Activated CD4-positive, alpha-beta T cell treated with anti-CD3 and anti-CD28 coated beads, Interleukin-2, amount 50 U/mL, for 24 hours (primary cell): ENCODE results near the gene TLL1.

Experiments used
- DNase-seq, 2 donors: peaks; one replicate each; pipeline ENCODE4 v3.0.0-alpha.2; 2020; ENCODE audit warnings: low read depth in 1 of 2, low spot score in 1 of 2

Gene TLL1

GRCh38 chr4:165970703-165971420, 97.8 kb downstream of the TLL1 start:
- no peak for DNase-seq

DNA sequence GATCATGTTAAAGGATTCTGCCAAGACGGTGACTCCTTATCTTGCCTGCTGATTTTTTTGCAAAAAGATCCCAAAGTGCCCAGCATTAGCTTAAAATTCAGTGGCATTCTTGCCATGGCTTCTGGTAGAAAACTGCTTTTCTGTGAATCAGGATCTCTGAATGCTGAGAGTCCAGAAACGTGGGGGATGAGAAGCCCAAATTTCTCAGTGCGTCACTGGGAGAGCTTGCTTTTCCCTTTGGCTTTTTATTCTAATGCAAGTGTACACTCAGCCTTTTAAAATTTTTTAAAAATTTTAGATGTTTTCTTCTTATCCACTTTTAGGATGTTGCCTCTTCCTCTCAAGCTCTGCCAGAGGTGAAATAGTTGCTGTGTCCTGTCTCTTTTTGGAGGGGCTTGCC, 98.4 kb downstream of the TLL1 start:
- no peak for DNase-seq

- no peak for DNase-seq
Measured at GRCh38 chr4:165971933-165972332, 98.9 kb downstream of the TLL1 start.

DNA sequence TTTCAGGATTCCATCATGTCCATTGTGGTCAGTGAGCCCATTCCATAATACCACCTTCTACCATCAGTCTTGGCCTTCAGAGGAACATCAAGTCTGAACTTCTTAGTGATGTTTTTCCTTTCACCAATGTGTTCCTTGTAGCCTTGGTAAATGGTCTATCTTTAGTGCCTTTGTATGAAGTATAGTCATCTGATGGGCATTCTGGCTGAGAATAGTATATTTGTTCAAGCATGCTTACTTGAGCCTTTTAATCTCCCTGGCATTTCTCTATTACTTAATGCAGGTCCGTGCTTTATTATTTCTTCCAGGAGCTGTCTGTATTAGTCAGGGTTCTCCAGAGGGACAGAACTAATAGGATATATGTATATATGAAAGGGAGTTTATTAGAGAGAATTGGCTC, 99.7 kb downstream of the TLL1 start:
- DNase-seq: no peak

- no peak for DNase-seq
Measured at GRCh38 chr4:165982934-165983333, 109.9 kb downstream of the TLL1 start.

GRCh38 chr4:165986956-165987698, 114.1 kb downstream of the TLL1 start:
- no peak for DNase-seq

DNA sequence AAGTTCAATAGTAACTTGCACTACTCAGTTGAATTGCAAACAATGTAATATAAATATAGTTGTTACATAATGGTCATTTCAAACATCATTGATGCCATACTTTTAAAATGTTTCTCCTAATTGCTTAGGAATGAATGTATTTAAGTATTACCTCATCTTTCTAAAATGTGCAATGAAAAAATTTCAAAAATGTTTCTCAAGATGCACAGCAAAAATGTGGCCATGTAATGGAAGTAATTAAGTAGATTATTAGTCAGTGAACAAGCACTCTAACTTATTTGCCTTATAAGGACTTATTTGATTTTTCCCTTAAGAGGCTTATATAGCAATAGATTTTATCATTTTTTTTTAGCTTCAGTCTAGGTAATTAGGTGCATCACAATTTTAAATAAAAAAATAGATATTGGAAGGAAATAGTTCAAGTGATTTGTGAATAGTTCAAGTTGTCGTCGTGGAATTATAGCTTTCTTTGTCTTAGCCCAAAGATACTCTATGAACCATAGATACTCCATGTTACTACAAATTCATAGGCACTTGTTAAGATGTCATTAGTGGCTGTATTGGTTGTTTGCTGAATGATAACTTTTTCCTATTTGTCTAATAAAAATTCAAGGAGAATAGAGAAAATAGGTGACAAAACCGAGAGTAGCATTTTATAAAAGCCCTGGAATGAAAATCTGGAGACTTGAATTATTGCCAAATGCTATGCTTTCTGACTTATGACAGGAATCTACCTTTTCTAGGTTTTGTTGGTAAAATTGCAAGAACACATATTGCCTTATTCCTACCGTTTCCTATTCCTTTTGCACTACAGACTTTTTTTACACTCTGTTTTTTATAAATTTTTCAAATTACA, 118.5 kb downstream of the TLL1 start:
- DNase-seq: no peak

DNA sequence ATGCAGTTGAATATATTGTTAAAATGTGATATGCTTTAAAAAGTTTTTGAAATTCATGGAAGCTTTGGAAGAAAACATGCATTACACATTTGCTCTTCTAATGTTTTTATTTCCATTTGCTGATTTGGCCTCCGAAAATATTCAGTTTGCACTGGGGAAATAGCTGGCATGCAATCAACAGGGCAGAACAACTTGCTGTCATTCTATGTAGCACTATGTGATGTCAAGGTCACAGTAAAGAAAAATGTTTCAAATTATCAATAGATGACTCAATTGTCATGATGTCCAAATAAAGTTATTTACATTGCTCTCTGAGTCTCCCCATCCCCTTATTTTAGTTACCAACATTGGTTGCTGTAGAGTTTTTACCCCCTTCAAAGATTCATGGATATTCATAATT, 119.2 kb downstream of the TLL1 start:
- DNase-seq: no peak

- DNase-seq: no peak
Measured at GRCh38 chr4:165994701-165995100, 121.7 kb downstream of the TLL1 start.

- DNase-seq: no peak
Measured at GRCh38 chr4:166003811-166004210, 130.8 kb downstream of the TLL1 start.

DNA sequence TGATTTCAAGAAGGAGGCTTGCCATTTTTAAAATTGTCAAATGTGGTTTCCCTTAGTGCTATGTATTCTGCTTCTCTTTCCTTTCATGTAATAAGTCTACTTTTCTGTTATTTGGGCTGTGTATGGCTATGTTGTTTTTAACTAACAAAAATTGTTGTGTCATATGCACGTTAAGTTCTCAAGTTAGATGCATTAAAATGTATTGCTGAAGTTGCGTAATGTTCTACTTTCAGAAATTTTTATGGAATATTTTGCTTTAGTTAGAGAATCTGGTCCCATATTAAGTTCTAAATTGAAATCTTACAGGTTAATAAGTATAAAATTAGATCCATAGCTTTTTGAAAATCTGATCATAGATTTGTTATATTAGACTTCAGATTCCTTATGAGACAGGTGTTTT, 133.2 kb downstream of the TLL1 start:
- DNase-seq: no peak

- no peak for DNase-seq
Measured at GRCh38 chr4:166008510-166008909, 135.5 kb downstream of the TLL1 start.

DNA sequence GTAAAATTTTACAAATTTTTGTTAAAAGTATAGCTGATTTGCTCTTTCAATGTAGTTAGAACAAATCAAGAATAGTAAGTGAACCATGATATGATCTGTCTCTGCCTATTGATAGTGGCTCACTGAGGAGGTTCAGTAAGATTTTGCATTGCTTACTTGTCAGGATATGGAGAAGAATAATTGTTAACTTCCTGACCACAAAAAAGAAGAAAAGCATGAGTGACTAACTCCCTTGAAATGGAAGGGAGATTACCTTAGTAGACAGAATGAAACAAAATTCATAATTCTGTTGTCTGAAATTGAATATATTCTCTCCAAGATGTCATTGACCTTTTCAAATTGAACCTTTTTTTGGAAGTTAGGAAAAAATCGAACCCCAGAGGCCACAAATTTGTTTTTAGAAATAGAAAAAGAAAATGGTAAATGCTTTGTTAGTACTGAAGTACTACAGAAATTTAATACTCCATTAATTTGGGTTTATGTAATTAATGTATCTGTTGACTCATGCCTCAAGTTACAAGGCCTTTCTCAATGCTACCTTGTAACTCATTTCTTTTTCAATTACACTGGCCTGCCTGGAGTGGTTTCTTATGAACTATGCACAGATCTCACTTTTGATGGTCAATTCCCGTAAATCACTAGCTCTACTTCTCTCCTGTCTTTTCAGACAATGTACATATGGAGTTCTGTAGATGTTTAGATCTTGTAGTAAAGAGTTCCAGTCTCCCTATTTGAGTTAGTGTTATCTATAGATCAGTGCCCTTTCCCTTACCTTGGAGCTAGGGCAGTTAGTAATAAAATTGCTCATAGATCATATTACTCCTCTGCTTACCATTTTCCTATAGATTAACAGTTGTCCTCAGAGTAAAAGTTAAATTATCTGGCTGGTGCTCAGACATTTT, 139.3 kb downstream of the TLL1 start:
- DNase-seq: no peak

DNA sequence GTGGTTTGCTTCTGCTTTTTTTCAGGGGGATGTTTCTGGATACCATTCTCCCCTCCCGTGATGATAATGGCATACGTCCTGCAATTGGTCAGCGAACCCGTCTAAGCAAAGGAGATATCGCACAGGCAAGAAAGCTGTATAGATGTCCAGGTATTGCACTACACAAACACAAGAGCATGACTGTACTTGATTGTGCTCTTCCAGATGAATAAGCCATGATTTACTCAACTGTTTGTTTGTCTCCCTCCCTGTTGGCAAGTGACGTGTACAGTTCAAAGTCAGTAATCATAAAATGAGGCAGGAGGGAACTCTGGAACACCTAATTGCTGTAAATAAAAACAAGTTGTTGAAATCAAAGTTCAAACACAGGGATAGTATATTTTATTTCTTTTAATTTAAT, 141.4 kb downstream of the TLL1 start:
- no peak for DNase-seq

DNA sequence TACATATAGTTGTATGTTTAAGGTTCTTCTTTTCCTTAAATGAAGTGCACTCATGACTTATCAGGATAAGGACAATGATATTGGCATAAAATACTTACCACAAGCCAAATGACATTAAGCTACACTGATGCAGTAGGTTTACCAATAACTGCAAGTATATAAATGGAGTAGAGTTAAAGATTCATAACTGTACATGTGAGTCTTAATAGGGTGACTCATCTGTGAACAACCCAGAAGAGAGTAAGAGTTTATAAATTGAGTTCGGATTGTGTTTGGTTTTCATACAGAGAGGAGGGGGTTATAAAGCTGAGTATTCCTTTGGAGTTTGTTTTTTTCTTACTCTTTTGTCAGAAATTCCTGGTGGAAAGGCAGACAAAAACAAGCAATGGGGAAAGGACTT, 144.8 kb downstream of the TLL1 start:
- no peak for DNase-seq

GRCh38 chr4:166019441-166020220, 146.6 kb downstream of the TLL1 start:
- no peak for DNase-seq

GRCh38 chr4:166021617-166022016, 148.6 kb downstream of the TLL1 start:
- no peak for DNase-seq

GRCh38 chr4:166034965-166035364, 161.9 kb downstream of the TLL1 start:
- DNase-seq: no peak

GRCh38 chr4:166039822-166040221, 166.8 kb downstream of the TLL1 start:
- no peak for DNase-seq

- DNase-seq: no peak
Measured at GRCh38 chr4:166042510-166043055, 169.5 kb downstream of the TLL1 start.
